GM19193 (cell line): ENCODE results near the gene MORN2.

Source experiments
- POLR2A ChIP-seq: IDR thresholded peaks from 4 replicates; pipeline ENCODE4 v1.6.1; 2011; ENCODE audit not compliant: insufficient read depth, insufficient read length; ENCODE audit errors: extremely low read depth

MORN2 gene

GRCh38 chr2:38930600-38930999, 54.8 kb downstream of the MORN2 start:
- no peak for TF ChIP-seq POLR2A
